ENCODE measurements around the gene HDC.

Gene HDC

GRCh38 chr15:50222181-50222580 lies 43.3 kb downstream of the HDC start:
- no peak for DNase-seq

- no peak for DNase-seq
Measured at GRCh38 chr15:50219820-50220219, 45.7 kb downstream of the HDC start.

GRCh38 chr15:50218691-50219090 lies 46.8 kb downstream of the HDC start:
- no peak for DNase-seq

GRCh38 chr15:50218291-50218690 lies 47.2 kb downstream of the HDC start:
- DNase-seq: no peak

GRCh38 chr15:50210462-50211157 lies 54.9 kb downstream of the HDC start:
- DNase-seq: no peak

- no peak for DNase-seq
Measured at GRCh38 chr15:50209809-50210208, 55.7 kb downstream of the HDC start.

GRCh38 chr15:50206020-50206419 lies 59.5 kb downstream of the HDC start:
- DNase-seq: no peak

- DNase-seq: no peak
Measured at GRCh38 chr15:50202003-50202402, 63.5 kb downstream of the HDC start.

GRCh38 chr15:50192926-50193620 lies 72.5 kb downstream of the HDC start:
- no peak for DNase-seq

GRCh38 chr15:50192164-50192563 lies 73.4 kb downstream of the HDC start:
- DNase-seq: no peak
